Stimulated activated CD8-positive, alpha-beta memory T cell treated with anti-CD3 and anti-CD28 coated beads, Interleukin-12 subunit alpha, Interleukin-12 subunit beta, amount 100 ng/mL, for 1 hour (primary cell): Measurements from ENCODE around the gene YBX2.

ENCODE experiments used
- DNase-seq: peaks from one replicate; pipeline ENCODE4 v3.0.0-alpha.2; 2020; ENCODE audit warnings: low read depth

The YBX2 gene

DNA sequence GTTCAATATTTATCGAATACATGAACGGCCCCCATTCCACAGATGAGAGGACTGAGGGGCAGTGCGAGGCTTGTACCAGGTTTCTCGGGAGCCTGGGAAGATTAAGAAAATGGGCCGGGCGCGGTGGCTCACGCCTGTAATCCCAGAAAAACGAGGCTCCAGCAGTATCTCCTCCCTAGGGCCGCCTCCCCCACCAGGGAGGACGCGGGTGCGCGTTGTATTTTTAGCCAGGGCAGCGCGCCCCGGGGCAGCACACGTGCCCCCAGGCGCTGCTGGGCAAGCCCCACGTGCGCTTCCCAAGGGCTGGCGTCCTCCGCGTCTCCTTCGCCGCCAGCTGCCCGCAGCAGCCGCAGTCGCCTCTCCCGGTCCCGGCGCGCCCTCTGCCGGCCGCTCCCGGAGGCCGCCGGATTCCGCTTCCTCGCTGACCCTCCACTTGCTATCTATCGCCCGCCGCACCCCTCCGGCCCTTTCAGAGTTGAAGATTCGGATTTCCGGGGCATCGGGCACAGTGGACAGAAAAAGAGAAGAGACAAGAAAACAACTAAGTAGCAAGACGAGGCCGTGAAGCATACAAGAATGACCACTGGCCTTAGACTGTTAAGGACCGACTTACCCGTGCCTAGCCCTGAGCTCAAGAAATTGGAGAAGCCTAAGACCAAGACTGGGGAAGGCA is 1.9 kb upstream of the YBX2 start:
- DNase-seq = peak; percentile 40

DNA sequence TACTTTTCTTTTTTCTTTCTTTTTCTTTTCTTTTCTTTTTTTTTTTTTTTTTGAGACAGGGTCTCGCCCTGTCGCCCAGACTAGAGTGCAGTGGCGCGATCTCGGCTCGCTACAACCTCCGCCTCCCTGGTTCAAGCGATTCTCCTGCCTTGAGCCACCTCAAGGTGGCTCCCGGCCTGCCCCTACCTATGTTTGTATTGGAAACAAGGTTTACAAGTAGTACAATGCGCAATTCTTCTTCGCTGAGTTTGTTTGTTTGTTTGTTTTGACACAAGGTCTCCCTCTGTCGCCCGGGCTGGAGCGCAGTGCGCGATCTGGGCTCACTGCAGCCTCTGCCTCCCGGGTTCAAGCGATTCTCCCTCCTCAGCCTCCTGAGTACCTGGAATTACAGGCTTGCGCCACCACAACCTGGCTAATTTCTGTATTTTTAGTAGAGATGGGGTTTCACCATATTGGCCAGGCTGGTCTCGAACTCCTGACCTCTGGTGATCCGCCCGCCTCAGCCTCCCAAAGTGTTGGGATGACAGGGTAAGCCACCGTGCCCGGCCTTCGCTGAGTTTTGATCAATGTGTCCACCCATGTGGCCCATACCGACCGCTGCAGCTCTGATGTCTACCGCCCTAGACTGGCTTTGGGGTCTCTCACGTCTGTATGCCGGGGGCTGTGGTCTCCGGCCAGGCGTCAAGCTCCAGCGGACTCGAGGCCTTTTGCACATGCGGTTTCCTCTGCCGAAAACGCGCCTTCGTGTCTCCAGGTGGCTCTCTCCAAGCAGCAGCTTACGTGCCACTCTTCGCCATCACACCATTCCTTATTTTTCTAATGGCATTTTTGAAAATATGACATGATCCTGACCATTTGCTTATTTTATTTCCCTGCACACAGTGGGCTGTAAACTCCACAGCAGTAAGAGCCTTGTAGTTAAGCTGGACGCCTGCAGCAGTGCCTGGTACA is 1.1 kb upstream of the YBX2 start:
- DNase-seq = no peak

DNA sequence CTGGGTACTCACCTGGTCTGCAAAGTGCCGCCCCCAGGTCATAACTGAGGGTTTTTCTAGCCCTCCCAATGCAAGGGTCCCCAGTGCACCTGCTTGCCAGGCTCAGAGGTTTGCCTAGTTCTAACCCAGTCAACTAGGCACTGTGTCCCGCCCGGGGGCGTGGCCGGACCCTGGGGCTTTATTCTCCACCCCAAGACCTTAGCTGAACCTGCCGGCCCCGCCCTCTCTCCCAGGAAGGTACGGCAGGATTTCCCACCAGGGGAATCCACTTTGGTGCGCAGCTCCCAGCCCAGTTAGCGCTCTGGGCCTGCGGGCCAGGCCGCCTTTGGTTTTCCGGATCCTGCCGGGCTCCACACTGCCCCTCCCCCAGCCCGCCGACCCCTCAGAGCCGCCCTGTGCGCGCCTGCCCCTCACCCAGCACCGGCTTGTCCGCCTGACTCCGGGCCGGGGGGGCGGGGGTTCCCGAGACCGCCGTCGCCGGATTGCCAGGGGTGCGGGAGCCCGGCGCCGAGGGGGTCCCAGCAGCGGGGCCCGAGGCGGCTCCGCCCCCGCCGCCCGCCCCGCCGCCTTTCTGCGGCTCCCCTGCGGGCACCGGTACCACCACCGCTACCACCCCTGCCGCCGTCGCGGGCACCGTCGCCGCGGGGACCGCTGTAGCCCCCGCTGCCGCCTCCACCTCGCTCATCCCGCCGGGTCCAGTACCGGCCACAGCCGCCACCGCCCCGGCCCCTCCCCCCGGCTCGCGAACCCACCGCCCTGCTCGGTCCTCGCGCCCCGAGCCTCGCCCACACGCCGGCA is 424 bp downstream of the YBX2 start:
- no peak for DNase-seq

- no peak for DNase-seq
Measured at GRCh38 chr17:7293159-7293558, 1.3 kb downstream of the YBX2 start.

DNA sequence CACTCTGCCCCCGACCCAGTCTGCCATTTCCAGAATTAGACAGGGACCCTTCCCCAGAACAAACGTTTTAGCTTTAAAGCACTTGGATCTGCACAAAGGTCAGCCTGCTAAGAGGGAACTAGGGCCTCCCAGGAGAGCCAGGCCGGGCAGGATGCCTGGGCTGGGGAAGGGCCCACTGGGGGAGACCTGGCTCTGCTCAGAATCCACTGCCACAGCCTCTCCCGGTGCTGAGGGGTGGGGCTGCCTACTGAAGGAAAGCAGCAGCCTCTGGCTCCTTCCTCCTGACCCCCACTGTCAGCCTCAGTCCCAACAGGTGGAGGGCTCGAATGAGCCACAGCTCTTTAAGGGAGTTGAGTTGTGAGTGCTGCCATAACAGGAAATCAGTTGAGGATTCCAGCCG is 1.7 kb downstream of the YBX2 start:
- DNase-seq = no peak

- no peak for DNase-seq
Measured at GRCh38 chr17:7292194-7292593, 2.2 kb downstream of the YBX2 start.

DNA sequence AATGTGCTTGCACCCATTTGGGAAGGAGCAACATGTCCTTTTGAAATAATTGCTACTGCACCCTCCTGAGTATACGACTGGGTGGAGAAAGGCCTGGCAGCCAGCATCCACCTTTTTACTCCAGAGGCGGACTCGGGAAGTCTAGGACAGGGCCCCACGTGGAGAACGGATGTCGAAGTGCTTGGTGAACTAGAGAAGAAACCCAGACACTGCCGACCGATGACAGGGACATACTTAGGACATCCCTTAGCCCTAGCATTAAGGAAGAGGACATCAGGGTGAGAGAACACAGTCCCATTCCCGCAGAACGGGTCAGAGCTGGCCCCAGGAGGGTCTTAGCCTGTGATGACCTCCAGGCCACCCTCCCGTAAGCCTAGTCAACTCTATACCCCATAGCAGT is 3.8 kb downstream of the YBX2 start:
- DNase-seq = no peak

GRCh38 chr17:7290166-7290565 is 4.3 kb downstream of the YBX2 start:
- no peak for DNase-seq

- DNase-seq = no peak
Measured at GRCh38 chr17:7289256-7290032, 5.0 kb downstream of the YBX2 start.

GRCh38 chr17:7285679-7286078 is 8.8 kb downstream of the YBX2 start:
- DNase-seq = no peak

DNA sequence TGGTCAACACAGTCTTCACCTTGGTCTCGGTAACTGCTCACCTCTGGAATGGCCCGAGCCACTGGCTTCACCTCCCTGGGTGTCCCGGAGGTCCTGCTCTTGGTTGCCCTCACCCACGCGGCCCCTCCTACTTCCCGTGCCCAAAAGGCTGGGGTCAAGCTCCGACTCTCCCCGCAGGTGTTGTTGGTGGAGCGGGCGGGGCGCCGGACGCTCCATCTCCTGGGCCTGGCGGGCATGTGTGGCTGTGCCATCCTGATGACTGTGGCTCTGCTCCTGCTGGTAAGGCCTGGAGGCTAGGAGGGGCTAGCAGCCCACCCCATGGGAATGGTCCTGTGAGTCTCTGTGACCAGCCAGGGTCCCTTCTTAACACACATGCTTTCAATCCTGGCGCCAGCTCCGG is 9.5 kb downstream of the YBX2 start:
- no peak for DNase-seq

- DNase-seq = no peak
Measured at GRCh38 chr17:7283471-7284216, 10.8 kb downstream of the YBX2 start.

DNA sequence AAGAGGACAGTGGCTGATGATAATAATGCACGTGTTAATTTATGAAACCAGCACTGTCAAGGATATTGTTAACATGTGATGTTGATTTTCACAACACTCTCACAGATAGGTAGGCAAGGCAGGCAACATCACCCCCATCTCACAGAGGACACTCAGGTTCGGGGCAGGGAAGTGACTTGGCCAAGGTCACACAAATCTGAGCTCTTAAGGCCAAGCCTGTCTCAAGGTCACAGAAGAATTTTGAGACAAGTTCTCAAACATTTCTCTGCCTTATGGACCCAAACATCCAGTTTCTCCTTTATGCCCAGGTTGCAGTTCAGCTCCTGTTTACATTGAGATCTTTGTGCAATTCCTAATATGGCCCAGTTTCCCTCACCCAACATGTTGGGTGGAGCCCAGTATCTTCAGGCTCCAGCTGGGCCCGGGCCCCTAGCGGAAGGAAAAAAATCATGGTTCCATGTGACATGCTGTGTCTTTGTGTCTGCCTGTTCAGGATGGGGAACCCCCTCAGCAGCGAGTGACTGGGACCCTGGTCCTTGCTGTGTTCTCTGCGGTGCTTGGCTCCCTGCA is 11.6 kb downstream of the YBX2 start:
- DNase-seq = no peak

- no peak for DNase-seq
Measured at GRCh38 chr17:7281953-7282751, 12.3 kb downstream of the YBX2 start.

GRCh38 chr17:7281074-7281952 is 13.1 kb downstream of the YBX2 start, which contains the start of gene SLC2A4:
Gene SLC2A4, plus strand, starts transcription at chr17:7281718. Its CDS starts 217 bp downstream, at chr17:7281935.
- DNase-seq = peak; percentile 58

DNA sequence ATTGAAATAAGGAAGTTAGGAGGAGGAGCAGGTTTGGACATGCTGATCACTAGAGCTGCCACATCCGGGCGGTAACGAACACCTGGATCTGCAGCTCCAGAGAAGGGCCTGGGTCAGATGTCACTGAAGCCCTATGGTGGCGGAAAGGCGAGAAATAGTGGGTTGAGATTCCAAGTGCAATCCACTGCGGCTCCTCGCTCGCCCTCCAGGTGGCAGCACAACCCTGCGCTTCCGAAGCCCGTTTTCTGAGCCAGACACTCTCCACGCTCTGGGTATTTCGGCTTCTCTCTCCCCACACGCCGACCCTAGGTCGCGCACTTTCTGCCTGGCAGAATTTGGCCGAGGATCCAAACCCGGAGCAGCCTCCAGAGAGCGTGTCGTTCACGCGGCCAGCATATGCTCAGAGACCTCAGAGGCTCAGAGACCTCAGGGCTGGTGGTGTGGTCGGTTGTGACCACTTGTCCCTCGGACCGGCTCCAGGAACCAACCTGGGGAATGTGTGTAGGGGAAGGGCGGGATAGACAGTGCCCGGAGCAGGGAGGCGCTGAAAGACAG is 13.8 kb downstream of the YBX2 start:
- peak; percentile 75 for DNase-seq

GRCh38 chr17:7279448-7279847 is 15.0 kb downstream of the YBX2 start:
- no peak for DNase-seq

GRCh38 chr17:7266784-7267183 is 27.7 kb downstream of the YBX2 start:
- no peak for DNase-seq

GRCh38 chr17:7263801-7264078 is 30.7 kb downstream of the YBX2 start:
- DNase-seq = no peak
